HFF-Myc (cell line): ENCODE data around the gene FGFRL1.

ENCODE experiments used
- DNase-seq: peaks from one replicate; pipeline ENCODE4 v3.0.0-alpha.2; 2011; ENCODE audit warnings: low read depth; ENCODE audit errors: extremely low read depth
- H3K4me3 ChIP-seq: replicated peaks from 2 replicates; pipeline ENCODE4 v1.5.1; 2011; ENCODE audit warnings: low read depth, mild to moderate bottlenecking, control low read depth, low read length
- CTCF ChIP-seq: IDR thresholded peaks from 2 replicates; pipeline ENCODE4 v1.5.1; 2012; ENCODE audit warnings: mild to moderate bottlenecking, low read depth, low read length, control low read depth; ENCODE audit errors: missing control alignments

Gene FGFRL1

GRCh38 chr4:1029529-1029928 is 18.1 kb downstream of the FGFRL1 start:
- DNase-seq = no peak
- no peak overlapping the region for H3K4me3 ChIP-seq
- TF ChIP-seq CTCF = no peak

GRCh38 chr4:1030031-1030430 is 18.6 kb downstream of the FGFRL1 start:
- no peak for TF ChIP-seq CTCF
- DNase-seq = no peak
- no peak overlapping the region for H3K4me3 ChIP-seq

DNA sequence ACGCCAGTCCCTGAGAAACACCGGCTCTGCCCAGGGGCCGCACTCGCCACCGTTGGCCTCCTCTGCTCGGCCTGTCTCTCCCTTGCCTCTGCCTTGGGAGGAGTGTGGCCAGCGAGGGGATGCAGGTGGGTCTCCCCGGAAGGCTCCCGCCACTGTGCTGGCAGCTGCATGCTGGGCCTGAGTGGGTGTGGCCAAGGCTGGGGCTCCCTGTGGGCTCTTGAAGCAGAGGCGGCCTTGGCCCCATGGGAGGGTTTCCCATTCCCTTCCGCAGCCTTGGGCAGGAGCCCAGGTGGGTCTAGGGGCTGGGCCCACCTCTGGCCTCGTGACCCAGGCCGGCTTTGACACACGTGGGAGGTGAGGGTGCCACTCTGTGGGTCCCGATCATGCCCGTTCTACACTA is 19.1 kb downstream of the FGFRL1 start:
- no peak for TF ChIP-seq CTCF
- DNase-seq = no peak
- H3K4me3 ChIP-seq = no peak overlapping the region

DNA sequence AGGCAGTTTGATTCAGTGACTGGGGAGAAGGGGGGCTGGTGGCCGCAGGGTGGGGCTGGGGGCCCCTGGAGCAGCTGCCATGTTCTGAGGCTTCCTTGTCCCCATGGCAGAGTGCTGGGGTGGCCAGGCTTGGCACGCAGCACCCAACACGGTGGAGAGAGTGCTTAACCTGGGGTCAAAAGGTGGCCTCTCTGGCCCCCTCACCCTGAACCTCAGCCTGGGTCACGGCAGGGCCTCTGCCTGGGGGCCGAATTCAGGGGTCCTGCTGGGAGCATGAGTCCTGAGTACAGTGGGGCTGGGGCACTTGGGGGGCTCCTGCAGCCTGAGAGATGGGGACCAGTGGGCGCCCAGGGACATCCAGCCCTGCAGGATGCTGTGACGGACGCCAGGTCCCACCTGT is 19.9 kb downstream of the FGFRL1 start:
- H3K4me3 ChIP-seq = no peak overlapping the region
- no peak for DNase-seq
- no peak for TF ChIP-seq CTCF

DNA sequence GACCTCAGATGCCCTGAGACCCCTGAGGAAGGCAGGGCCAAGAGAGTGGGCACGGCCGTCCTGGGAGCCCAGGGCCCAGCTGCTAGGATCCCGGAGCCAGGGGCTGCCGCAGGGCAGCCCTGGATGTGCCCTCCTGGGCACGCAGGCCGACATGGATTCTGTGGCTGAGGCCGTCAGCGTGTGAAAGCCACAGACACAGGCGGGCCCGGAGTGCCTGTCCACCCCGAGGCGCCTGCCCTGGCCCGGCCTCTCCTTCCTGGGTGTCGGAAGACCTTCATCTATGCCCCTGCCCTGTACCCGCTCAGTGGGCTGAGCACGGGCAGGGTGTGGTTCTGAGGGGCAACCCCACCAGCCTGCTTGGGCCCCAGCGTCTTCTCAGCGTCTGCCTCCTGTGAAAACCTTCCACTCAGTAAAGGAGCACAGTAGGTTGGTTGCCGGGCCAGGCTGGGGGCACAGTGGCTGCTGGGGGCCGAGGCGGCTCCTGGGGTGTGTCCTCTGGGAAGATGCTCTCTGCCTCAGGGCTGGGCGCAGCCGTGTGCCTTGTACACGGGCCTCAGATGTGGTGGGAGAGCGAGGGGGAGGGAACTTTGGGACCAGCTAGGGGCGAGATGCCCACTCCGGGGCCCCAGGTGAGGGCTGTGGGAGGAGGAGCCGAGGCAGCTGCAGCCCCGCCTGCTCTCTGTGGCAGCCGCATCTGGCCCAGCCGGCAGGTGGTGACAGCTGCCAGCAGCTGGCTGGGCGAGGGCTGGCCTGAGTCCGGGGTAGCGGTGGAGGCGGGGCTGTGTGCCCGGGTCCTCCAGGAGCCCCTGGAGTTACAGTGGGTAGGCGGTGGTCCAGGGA is 20.8 kb downstream of the FGFRL1 start:
- TF ChIP-seq CTCF = no peak
- H3K4me3 ChIP-seq = no peak overlapping the region
- DNase-seq = no peak

GRCh38 chr4:1032861-1033260 is 21.4 kb downstream of the FGFRL1 start:
- H3K4me3 ChIP-seq = no peak overlapping the region
- DNase-seq = no peak
- no peak for TF ChIP-seq CTCF

- TF ChIP-seq CTCF = no peak
- DNase-seq = no peak
- H3K4me3 ChIP-seq = no peak overlapping the region
These were observed 22.6 kb downstream of the FGFRL1 start for GRCh38 chr4:1033840-1034551.
